Spinal cord (tissue), 10 donors: Measurements from ENCODE around the gene SH3RF3. TPM values are rescaled to one million over a fixed set of nuclear protein-coding genes. Genes with fewer than 3 reads are reported as not detected.

ENCODE experiments used
- DNase-seq, 6 donors: peaks; one replicate each; pipeline versions ENCODE4 v3.0.0 to v3.0.0-alpha.2; 2013 to 2015; ENCODE audit warnings: low spot score in 6 of 6, low read depth in 4 of 6
- H3K27ac ChIP-seq: one replicate; pipeline ENCODE4 v1.5.1; 2013; ENCODE audit warnings: low read depth, low read length, control low read depth
- H3K27me3 ChIP-seq: one replicate; pipeline ENCODE4 v1.6.1; 2013; ENCODE audit warnings: low read length; ENCODE audit not compliant: control insufficient read depth, insufficient read depth
- H3K36me3 ChIP-seq: one replicate; pipeline ENCODE4 v1.6.1; 2013; ENCODE audit warnings: low read length; ENCODE audit not compliant: control insufficient read depth, insufficient read depth
- H3K4me1 ChIP-seq: one replicate; pipeline ENCODE4 v1.6.1; 2013; ENCODE audit warnings: low read length; ENCODE audit not compliant: control insufficient read depth, insufficient read depth
- H3K4me3 ChIP-seq: one replicate; pipeline ENCODE4 v1.5.1; 2013; ENCODE audit warnings: low read depth, low read length, control low read depth
- H3K9me3 ChIP-seq: one replicate; pipeline ENCODE4 v1.6.1; 2013; ENCODE audit warnings: low read length; ENCODE audit not compliant: control insufficient read depth, insufficient read depth
- WGBS: methylation state at CpG from one replicate; pipeline ENCODE4 v1.1.5; 2013; ENCODE audit warnings: missing lambda C conversion rate; ENCODE audit not compliant: insufficient coverage; 5-methylcytosine and 5-hydroxymethylcytosine counted together
- polyA plus RNA-seq, 2 donors: library from polyadenylated mRNA; unstranded; fragments of 120-200 nt; gene quantifications; one replicate each; pipeline ENCODE4 v1.2.1, GENCODE V29; 2013; ENCODE audit not compliant: insufficient read length in 2 of 2
- total RNA-seq, 2 donors: library from RNA; depleted of rRNA in 1 of 2; stranded (reverse); fragments of 120-200 nt in 1 of 2; fragments of >200 nt in 1 of 2; gene quantifications; one replicate each; pipeline versions ENCODE4 v1.2.3 to v1.2.4, GENCODE V29; 2013 to 2014
- donor health status: healthy.

The SH3RF3 gene
- total and polyA plus RNA-seq, 4 donors: 4.8 to 11.8 (median 7.8) TPM

- no peak overlapping the region for H3K4me3 ChIP-seq
- peaks cover 25% of the 10 kb centered on the region for H3K4me1 ChIP-seq
- no peaks in the 10 kb centered on the region for H3K27me3 ChIP-seq
- peaks cover 9% of the 10 kb centered on the region for H3K36me3 ChIP-seq
- WGBS: 93% methylated on average over 20 of the region's 22 CpGs
- H3K27ac ChIP-seq: no peak overlapping the region
- DNase-seq: no peak
- no peaks in the 10 kb centered on the region for H3K9me3 ChIP-seq
Observed at GRCh38 chr2:109353806-109354745, 225.1 kb downstream of the SH3RF3 start.

- Histone ChIP-seq H3K36me3 (peaks cover 9% of the 10 kb centered on the region), H3K9me3 (no peaks in the 10 kb centered on the region), H3K27me3 (no peaks in the 10 kb centered on the region), H3K4me1 (peaks cover 13% of the 10 kb centered on the region), H3K4me3 (no peak overlapping the region), H3K27ac (no peak overlapping the region)
- DNase-seq: no peak
- WGBS: 100% methylated on average over 3 of the region's 8 CpGs
Observed at GRCh38 chr2:109355192-109355843, 226.3 kb downstream of the SH3RF3 start.

- Histone ChIP-seq H3K9me3 (no peaks in the 10 kb centered on the region), H3K27me3 (no peaks in the 10 kb centered on the region), H3K4me1 (peaks cover 2% of the 10 kb centered on the region), H3K4me3 (no peak overlapping the region), H3K27ac (no peak overlapping the region), H3K36me3 (peaks cover 9% of the 10 kb centered on the region)
- 96% methylated on average over 4 of the region's 7 CpGs for WGBS
- no peak for DNase-seq
Observed at GRCh38 chr2:109356324-109357035, 227.5 kb downstream of the SH3RF3 start.

GRCh38 chr2:109364217-109364616 lies 235.2 kb downstream of the SH3RF3 start:
- H3K27ac ChIP-seq: no peak overlapping the region
- no peaks in the 10 kb centered on the region for H3K9me3 ChIP-seq
- no peaks in the 10 kb centered on the region for H3K36me3 ChIP-seq
- 90% methylated on average over 2 of the region's 4 CpGs for WGBS
- H3K4me3 ChIP-seq: no peak overlapping the region
- DNase-seq: no peak
- H3K4me1 ChIP-seq: no peaks in the 10 kb centered on the region
- no peaks in the 10 kb centered on the region for H3K27me3 ChIP-seq

- 72% methylated on average over 2 of the region's 3 CpGs for WGBS
- H3K4me1 ChIP-seq: no peaks in the 10 kb centered on the region
- no peak for DNase-seq
- H3K4me3 ChIP-seq: no peak overlapping the region
- H3K9me3 ChIP-seq: no peaks in the 10 kb centered on the region
- no peak overlapping the region for H3K27ac ChIP-seq
- no peaks in the 10 kb centered on the region for H3K27me3 ChIP-seq
- H3K36me3 ChIP-seq: no peaks in the 10 kb centered on the region
Observed at GRCh38 chr2:109365131-109365530, 236.1 kb downstream of the SH3RF3 start.

- Histone ChIP-seq H3K4me1 (no peaks in the 10 kb centered on the region), H3K9me3 (no peaks in the 10 kb centered on the region), H3K4me3 (no peak overlapping the region), H3K27ac (no peak overlapping the region), H3K36me3 (peaks cover 3% of the 10 kb centered on the region), H3K27me3 (no peaks in the 10 kb centered on the region)
- WGBS: no CpG with 5 or more reads among the region's 1 CpG
- DNase-seq: no peak
Observed at GRCh38 chr2:109367683-109368082, 238.7 kb downstream of the SH3RF3 start.

GRCh38 chr2:109368798-109369197 lies 239.8 kb downstream of the SH3RF3 start:
- no peak overlapping the region for H3K4me3 ChIP-seq
- 95% methylated on average over 3 of the region's 10 CpGs for WGBS
- DNase-seq: no peak

GRCh38 chr2:109369671-109370191 lies 240.7 kb downstream of the SH3RF3 start:
- 96% methylated on average over 11 of the region's 12 CpGs for WGBS

More at GRCh38 chr2:109368798-109369197, 239.8 kb downstream of the SH3RF3 start:
- Histone ChIP-seq H3K36me3 (peaks cover 4% of the 10 kb centered on the region), H3K4me1 (no peaks in the 10 kb centered on the region), H3K27ac (no peak overlapping the region), H3K27me3 (no peaks in the 10 kb centered on the region), H3K9me3 (no peaks in the 10 kb centered on the region)

GRCh38 chr2:109370399-109371035 lies 241.5 kb downstream of the SH3RF3 start:
- Histone ChIP-seq H3K27me3 (peaks cover under 1% of the 10 kb centered on the region), H3K4me1 (no peaks in the 10 kb centered on the region), H3K36me3 (peaks cover 16% of the 10 kb centered on the region), H3K9me3 (no peaks in the 10 kb centered on the region), H3K27ac (no peak overlapping the region), H3K4me3 (no peak overlapping the region)
- 95% methylated on average over 9 of the region's 13 CpGs for WGBS
- no peak for DNase-seq

More at GRCh38 chr2:109369671-109370191, 240.7 kb downstream of the SH3RF3 start:
- H3K4me1 ChIP-seq: no peaks in the 10 kb centered on the region
- no peak overlapping the region for H3K4me3 ChIP-seq
- H3K27ac ChIP-seq: no peak overlapping the region
- no peaks in the 10 kb centered on the region for H3K27me3 ChIP-seq
- DNase-seq: no peak
- no peaks in the 10 kb centered on the region for H3K9me3 ChIP-seq
- peaks cover 11% of the 10 kb centered on the region for H3K36me3 ChIP-seq
